Endodermal cell (in vitro differentiated cells): Measurements from ENCODE around the gene WDR26. TPM values are rescaled to one million over a fixed set of nuclear protein-coding genes. Genes with fewer than 3 reads are reported as not detected.
"Not testable (repeated sequence)": the region's sequence is repeated elsewhere in the genome, so short reads cannot be mapped to it uniquely, and the experiment has no call there.

Experiments used
- DNase-seq: peaks from one replicate; pipeline ENCODE4 v3.0.0-alpha.2; 2017
- H3K27ac ChIP-seq: 2 replicates; pipeline ENCODE4 v1.5.1; 2013; ENCODE audit warnings: mild to moderate bottlenecking, low read depth, low read length, moderate library complexity
- H3K27me3 ChIP-seq: 2 replicates; pipeline ENCODE4 v1.6.1; 2013; ENCODE audit warnings: mild to moderate bottlenecking, low read length, moderate library complexity; ENCODE audit not compliant: insufficient read depth, control insufficient read depth, poor library complexity, severe bottlenecking
- H3K36me3 ChIP-seq: 2 replicates; pipeline ENCODE4 v1.7.0; 2013; ENCODE audit warnings: mild to moderate bottlenecking, low read length, moderate library complexity; ENCODE audit not compliant: control insufficient read depth, insufficient read depth
- H3K4me1 ChIP-seq: one replicate; pipeline ENCODE4 v1.7.0; 2013; ENCODE audit warnings: low read length; ENCODE audit not compliant: control insufficient read depth, insufficient read depth
- H3K4me3 ChIP-seq: 2 replicates; pipeline ENCODE4 v1.5.1; 2013; ENCODE audit warnings: mild to moderate bottlenecking, low read length, moderate library complexity
- H3K9ac ChIP-seq: 2 replicates; pipeline ENCODE4 v1.6.1; 2013; ENCODE audit warnings: mild to moderate bottlenecking, low read length, moderate library complexity; ENCODE audit not compliant: poor library complexity, severe bottlenecking; ENCODE audit errors: extremely low read depth
- H3K9me3 ChIP-seq: 2 replicates; pipeline ENCODE4 v1.6.1; 2013; ENCODE audit warnings: mild to moderate bottlenecking, low read length, moderate library complexity; ENCODE audit not compliant: control insufficient read depth
- H3K27ac Mint-ChIP-seq: 2 replicates; pipeline ENCODE4 v1.8.0; 2020; ENCODE audit warnings: mixed read lengths
- H3K27me3 Mint-ChIP-seq: 2 replicates; pipeline ENCODE4 v1.8.0; 2021; ENCODE audit warnings: mild to moderate bottlenecking, mixed read lengths; ENCODE audit not compliant: insufficient read depth
- H3K36me3 Mint-ChIP-seq: 2 replicates; pipeline ENCODE4 v1.8.0; 2020; ENCODE audit warnings: low read depth, mixed read lengths
- H3K4me1 Mint-ChIP-seq: 2 replicates; pipeline ENCODE4 v1.8.0; 2020; ENCODE audit warnings: mixed read lengths
- H3K4me3 Mint-ChIP-seq: 2 replicates; pipeline ENCODE4 v1.8.0; 2020; ENCODE audit warnings: mild to moderate bottlenecking, moderate library complexity, mixed read lengths
- H3K9me3 Mint-ChIP-seq: 2 replicates; pipeline ENCODE4 v1.8.0; 2020; ENCODE audit warnings: mild to moderate bottlenecking, mixed read lengths
- WGBS, 2 experiments: methylation state at CpG; one replicate each; pipeline versions ENCODE4 v1.1.5 to v1.1.7; 2013; ENCODE audit warnings: missing lambda C conversion rate in 2 of 2, mixed read lengths in 1 of 2; ENCODE audit not compliant: insufficient coverage in 1 of 2, insufficient read length in 1 of 2; 5-methylcytosine and 5-hydroxymethylcytosine counted together
- total RNA-seq, 2 donors: library from RNA; stranded (reverse); fragmentation: NEBNext Ultra II Directional in 1 of 2; extraction: Animal tissue kit (Norgen Biotek cat#: 25700) in 1 of 2; gene quantifications; 2 replicates in 1 of 2; 3 replicates in 1 of 2; pipeline ENCODE4 v1.2.1, GENCODE V29; 2021
- TF ChIP-seq, protein P1 (sequence below): fragments of 200-600 bp; sonication (generic); conservative IDR thresholded peaks from 2 replicates; pipeline ENCODE4 v1.5.0; 2021; ENCODE audit warnings: antibody characterized with exemption, mild to moderate bottlenecking

Gene WDR26
- total RNA-seq, 2 donors from 2014 or later, result 75.9 to 79.0 TPM

DNA sequence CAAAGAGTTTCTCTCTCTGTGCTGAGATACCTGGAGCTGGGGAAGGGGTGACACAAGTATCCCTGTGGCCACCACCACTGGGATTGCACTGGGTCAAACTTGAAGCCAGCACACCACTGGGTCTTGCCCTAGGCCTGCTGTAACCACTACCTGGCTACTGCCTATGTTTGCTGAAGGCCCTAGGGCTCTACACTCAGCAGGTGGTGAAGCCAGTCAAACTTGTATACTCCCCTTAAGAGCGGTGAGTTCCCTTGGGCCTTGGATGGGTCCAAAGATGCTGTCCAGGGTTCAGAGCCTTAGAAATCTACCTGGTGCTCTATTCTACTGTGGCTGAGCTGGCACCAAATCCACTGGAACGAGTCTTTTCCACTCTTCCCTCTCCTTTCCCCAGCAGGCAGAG is 47.0 kb upstream of the WDR26 start:
- WGBS, 2 experiments, result 88 to 100% methylated on average over 1 to 2 of the region's 2 CpGs
- Histone ChIP-seq H3K27ac (no peak overlapping the region), H3K36me3 (no peaks in the 10 kb centered on the region), H3K27me3 (no peaks in the 10 kb centered on the region), H3K9ac (no peak overlapping the region), H3K9me3 (no peaks in the 10 kb centered on the region), H3K4me1 (no peaks in the 10 kb centered on the region), H3K4me3 (no peak overlapping the region)
- Mint-ChIP-seq H3K4me1 (no peaks in the 10 kb centered on the region), H3K27me3 (no peaks in the 10 kb centered on the region), H3K4me3 (no peak overlapping the region), H3K36me3 (peaks cover 4% of the 10 kb centered on the region), H3K27ac (no peak overlapping the region), H3K9me3 (peaks cover 18% of the 10 kb centered on the region)
- DNase-seq, result no peak
- TF ChIP-seq, protein P1, sequence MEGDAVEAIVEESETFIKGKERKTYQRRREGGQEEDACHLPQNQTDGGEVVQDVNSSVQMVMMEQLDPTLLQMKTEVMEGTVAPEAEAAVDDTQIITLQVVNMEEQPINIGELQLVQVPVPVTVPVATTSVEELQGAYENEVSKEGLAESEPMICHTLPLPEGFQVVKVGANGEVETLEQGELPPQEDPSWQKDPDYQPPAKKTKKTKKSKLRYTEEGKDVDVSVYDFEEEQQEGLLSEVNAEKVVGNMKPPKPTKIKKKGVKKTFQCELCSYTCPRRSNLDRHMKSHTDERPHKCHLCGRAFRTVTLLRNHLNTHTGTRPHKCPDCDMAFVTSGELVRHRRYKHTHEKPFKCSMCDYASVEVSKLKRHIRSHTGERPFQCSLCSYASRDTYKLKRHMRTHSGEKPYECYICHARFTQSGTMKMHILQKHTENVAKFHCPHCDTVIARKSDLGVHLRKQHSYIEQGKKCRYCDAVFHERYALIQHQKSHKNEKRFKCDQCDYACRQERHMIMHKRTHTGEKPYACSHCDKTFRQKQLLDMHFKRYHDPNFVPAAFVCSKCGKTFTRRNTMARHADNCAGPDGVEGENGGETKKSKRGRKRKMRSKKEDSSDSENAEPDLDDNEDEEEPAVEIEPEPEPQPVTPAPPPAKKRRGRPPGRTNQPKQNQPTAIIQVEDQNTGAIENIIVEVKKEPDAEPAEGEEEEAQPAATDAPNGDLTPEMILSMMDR, result no peak

DNA sequence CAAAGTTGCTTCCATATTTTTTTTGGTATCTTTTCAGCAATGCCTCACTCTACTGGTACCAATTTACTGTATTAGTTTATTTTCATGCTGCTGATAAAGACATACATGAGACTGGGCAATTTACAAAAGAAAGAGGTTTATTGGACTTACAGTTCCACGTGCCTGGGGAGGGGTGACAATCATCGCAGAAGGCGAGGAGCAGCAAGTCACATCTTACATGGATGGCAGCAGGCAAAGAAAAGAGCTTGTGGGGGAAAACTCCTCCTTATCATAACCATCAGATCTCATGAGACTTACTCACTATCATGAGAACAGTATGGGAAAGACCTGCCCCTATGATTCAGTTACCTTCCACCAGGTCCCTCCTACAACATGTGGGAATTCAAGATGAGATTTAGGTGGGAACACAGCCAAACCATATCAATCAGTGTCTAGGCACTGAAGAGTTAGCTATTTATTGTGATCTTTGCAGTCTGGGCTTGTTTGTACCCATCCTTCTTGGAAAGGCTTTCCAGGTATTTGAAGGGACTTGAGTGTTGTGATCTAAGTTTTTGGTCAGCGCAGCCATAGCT is 46.4 kb upstream of the WDR26 start:
- not testable (repeated sequence) for H3K27ac ChIP-seq, H3K27me3 Mint-ChIP-seq, H3K4me1 ChIP-seq, H3K27ac Mint-ChIP-seq, H3K4me3 ChIP-seq, DNase-seq, H3K4me3 Mint-ChIP-seq, H3K9me3 ChIP-seq, H3K9ac ChIP-seq, H3K27me3 ChIP-seq, H3K36me3 Mint-ChIP-seq, H3K4me1 Mint-ChIP-seq, H3K36me3 ChIP-seq
- peaks cover 18% of the 10 kb centered on the region for H3K9me3 Mint-ChIP-seq
- WGBS, 2 experiments, result 88 to 90% methylated on average over 2 to 4 of the region's 4 CpGs

DNA sequence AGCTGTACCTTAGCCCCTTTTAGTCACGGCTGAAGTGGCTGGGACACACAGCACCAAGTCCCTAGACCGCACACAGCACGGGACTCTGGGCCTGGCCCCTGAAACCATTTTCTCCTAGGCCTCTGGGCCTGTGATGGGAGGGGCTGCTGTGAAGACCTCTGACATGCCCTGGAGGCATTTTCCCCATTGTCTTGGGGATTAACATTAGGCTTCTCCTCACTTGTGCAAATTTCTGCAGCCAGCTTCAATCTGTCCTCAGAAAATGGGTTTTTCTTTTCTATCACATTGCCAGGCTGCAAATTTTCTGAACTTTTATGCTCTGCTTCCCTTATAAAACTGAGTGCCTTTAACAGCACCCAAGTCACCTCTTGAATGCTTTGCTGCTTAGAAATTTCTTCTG is 45.6 kb upstream of the WDR26 start:
- H3K4me3 Mint-ChIP-seq, H3K27me3 ChIP-seq, H3K4me3 ChIP-seq, H3K27me3 Mint-ChIP-seq, H3K36me3 Mint-ChIP-seq, H3K27ac Mint-ChIP-seq, H3K4me1 Mint-ChIP-seq, H3K9me3 ChIP-seq, H3K4me1 ChIP-seq, H3K27ac ChIP-seq, H3K36me3 ChIP-seq, DNase-seq, H3K9ac ChIP-seq: not testable (repeated sequence)
- H3K9me3 Mint-ChIP-seq, result peaks cover 22% of the 10 kb centered on the region
- 80 to 81% methylated on average over 1 to 3 of the region's 3 CpGs for WGBS, 2 experiments

DNA sequence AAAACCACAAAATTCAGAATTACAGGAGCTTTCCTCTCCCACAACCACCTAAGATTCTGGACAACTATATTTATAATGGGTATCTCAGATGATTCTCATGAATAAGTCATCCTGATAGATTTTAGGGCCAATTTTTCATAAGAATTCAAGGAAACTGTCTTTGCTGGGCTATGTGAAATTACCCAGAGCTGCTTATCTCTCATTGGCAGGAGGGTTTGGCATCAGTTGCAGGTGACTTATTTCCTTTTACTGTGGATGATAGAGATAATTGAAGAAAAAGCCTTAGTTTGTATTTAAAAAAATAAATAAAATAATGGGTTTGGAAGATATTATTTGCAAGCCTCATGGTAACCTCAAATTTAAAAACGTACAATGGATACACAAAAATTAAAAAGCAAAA is 38.2 kb upstream of the WDR26 start:
- Histone ChIP-seq H3K27me3 (no peaks in the 10 kb centered on the region), H3K9ac (no peak overlapping the region), H3K9me3 (no peaks in the 10 kb centered on the region), H3K36me3 (no peaks in the 10 kb centered on the region), H3K4me1 (no peaks in the 10 kb centered on the region), H3K4me3 (no peak overlapping the region), H3K27ac (no peak overlapping the region)
- TF ChIP-seq, protein P1, result no peak
- Mint-ChIP-seq H3K4me1 (no peaks in the 10 kb centered on the region), H3K4me3 (no peak overlapping the region), H3K27ac (no peak overlapping the region), H3K9me3 (peaks cover 3% of the 10 kb centered on the region), H3K36me3 (no peaks in the 10 kb centered on the region), H3K27me3 (no peaks in the 10 kb centered on the region)
- no peak for DNase-seq
- WGBS, 2 experiments, result no CpG with 5 or more reads among the region's 1 CpG
